Liver (tissue), 9 donors: ENCODE data around the gene SYNGR1. TPM values are rescaled to one million over a fixed set of nuclear protein-coding genes. Genes with fewer than 3 reads are reported as not detected.

ENCODE experiments used
- DNase-seq: peaks from one replicate; pipeline ENCODE4 v3.0.0-alpha.2; 2017; ENCODE audit warnings: low spot score
- H3K27ac ChIP-seq, 2 donors: one replicate each; pipeline ENCODE4 v1.7.0; 2013; ENCODE audit warnings: inconsistent platforms in 2 of 2, low read length in 2 of 2, control low read depth in 1 of 2, low read depth in 1 of 2, mild to moderate bottlenecking in 1 of 2
- H3K27me3 ChIP-seq, 4 donors: one replicate each; pipeline versions ENCODE4 v1.6.1 to v1.7.0; 2013; ENCODE audit warnings: low read length in 3 of 4, inconsistent platforms in 1 of 4, mild to moderate bottlenecking in 1 of 4, moderate library complexity in 1 of 4; ENCODE audit not compliant: control insufficient read depth in 4 of 4, insufficient read depth in 4 of 4
- H3K36me3 ChIP-seq, 4 donors: one replicate each; pipeline versions ENCODE4 v1.6.1 to v1.7.0; 2013; ENCODE audit warnings: low read length in 3 of 4, mild to moderate bottlenecking in 3 of 4, low read depth in 1 of 4, moderate library complexity in 1 of 4; ENCODE audit not compliant: control insufficient read depth in 4 of 4, insufficient read depth in 3 of 4
- H3K4me1 ChIP-seq, 4 donors: one replicate each; pipeline versions ENCODE4 v1.6.1 to v1.7.0; 2013; ENCODE audit warnings: low read length in 3 of 4, mild to moderate bottlenecking in 3 of 4, moderate library complexity in 1 of 4; ENCODE audit not compliant: control insufficient read depth in 4 of 4, insufficient read depth in 4 of 4
- H3K4me3 ChIP-seq, 3 donors: one replicate each; pipeline versions ENCODE4 v1.6.1 to v1.7.0; 2013; ENCODE audit warnings: low read length in 3 of 3, control low read depth in 1 of 3, low read depth in 1 of 3, mild to moderate bottlenecking in 1 of 3
- H3K9ac ChIP-seq, 2 donors: one replicate each; pipeline ENCODE4 v1.7.0; 2013; ENCODE audit warnings: low read length in 2 of 2, mild to moderate bottlenecking in 2 of 2, moderate library complexity in 2 of 2, control low read depth in 1 of 2, low read depth in 1 of 2
- H3K9me3 ChIP-seq, 4 donors: one replicate each; pipeline versions ENCODE4 v1.6.1 to v1.7.0; 2013; ENCODE audit warnings: low read length in 3 of 4; ENCODE audit not compliant: control insufficient read depth in 4 of 4
- ATF3 ChIP-seq: IDR thresholded peaks from 2 replicates; pipeline ENCODE4 v1.6.1; 2016; ENCODE audit warnings: antibody characterized with exemption
- EGR1 ChIP-seq, 2 donors: IDR thresholded peaks; 2 replicates each; pipeline ENCODE4 v1.6.1; 2016 to 2018; ENCODE audit warnings: antibody characterized with exemption in 2 of 2, low read depth in 2 of 2
- FOXA1 ChIP-seq: IDR thresholded peaks from 2 replicates; pipeline ENCODE4 v1.6.1; 2016; ENCODE audit warnings: antibody characterized with exemption
- FOXA2 ChIP-seq: IDR thresholded peaks from 2 replicates; pipeline ENCODE4 v1.6.1; 2016; ENCODE audit warnings: antibody characterized with exemption
- GABPA ChIP-seq, 2 donors: IDR thresholded peaks in 1 of 2; conservative IDR thresholded peaks in 1 of 2; 2 replicates each; pipeline ENCODE4 v1.6.1; 2016; ENCODE audit warnings: antibody characterized with exemption in 2 of 2, mild to moderate bottlenecking in 1 of 2, moderate library complexity in 1 of 2
- HNF4A ChIP-seq, 2 donors: conservative IDR thresholded peaks; 2 replicates each; pipeline ENCODE4 v1.6.1; 2016; ENCODE audit warnings: antibody characterized with exemption in 2 of 2, mild to moderate bottlenecking in 2 of 2
- HNF4G ChIP-seq: IDR thresholded peaks from 2 replicates; pipeline ENCODE4 v1.6.1; 2016; ENCODE audit warnings: antibody characterized with exemption
- JUND ChIP-seq, 2 donors: IDR thresholded peaks; 2 replicates each; pipeline ENCODE4 v1.6.1; 2016; ENCODE audit warnings: antibody characterized with exemption in 2 of 2
- NR2F2 ChIP-seq: IDR thresholded peaks from 2 replicates; pipeline ENCODE4 v1.6.1; 2016; ENCODE audit warnings: antibody characterized with exemption
- RAD21 ChIP-seq, 2 donors: IDR thresholded peaks; 2 replicates each; pipeline ENCODE4 v1.6.1; 2016; ENCODE audit warnings: antibody characterized with exemption in 2 of 2, mild to moderate bottlenecking in 2 of 2
- REST ChIP-seq: IDR thresholded peaks from 2 replicates; pipeline ENCODE4 v1.6.1; 2016; ENCODE audit warnings: antibody characterized with exemption, mild to moderate bottlenecking
- RXRA ChIP-seq, 2 donors: IDR thresholded peaks; 2 replicates each; pipeline ENCODE4 v1.6.1; 2017 to 2018; ENCODE audit warnings: antibody characterized with exemption in 2 of 2, mild to moderate bottlenecking in 1 of 2
- SP1 ChIP-seq: IDR thresholded peaks from 2 replicates; pipeline ENCODE4 v1.6.1; 2018; ENCODE audit warnings: antibody characterized with exemption, mild to moderate bottlenecking
- TAF1 ChIP-seq: conservative IDR thresholded peaks from 2 replicates; pipeline ENCODE4 v1.6.1; 2016; ENCODE audit warnings: antibody characterized with exemption, mild to moderate bottlenecking
- YY1 ChIP-seq: IDR thresholded peaks from 2 replicates; pipeline ENCODE4 v1.6.1; 2016; ENCODE audit warnings: antibody characterized with exemption, mild to moderate bottlenecking
- ZBTB33 ChIP-seq: IDR thresholded peaks from 2 replicates; pipeline ENCODE4 v1.6.1; 2016; ENCODE audit warnings: antibody characterized with exemption
- WGBS: extraction: QIAGEN DNeasy Blood & Tissue Kit; methylation state at CpG from one replicate; pipeline ENCODE4 v1.1.7; 2013; 5-methylcytosine and 5-hydroxymethylcytosine counted together
- polyA plus RNA-seq, 2 donors: library from polyadenylated mRNA; stranded (reverse) in 1 of 2; unstranded in 1 of 2; fragments of 200-250 nt in 1 of 2; fragments of >200 nt in 1 of 2; fragmentation: Nextera tagmentation in 1 of 2; extraction: Ambion mirVana in 1 of 2; gene quantifications; one replicate each; pipeline versions ENCODE4 v1.2.1 to v1.2.3, GENCODE V29; 2013 to 2015
- total RNA-seq, 2 donors: library from RNA; depleted of rRNA; stranded (reverse); fragments of >200 nt; gene quantifications; one replicate each; pipeline ENCODE4 v1.2.3, GENCODE V29; 2014
- TF ChIP-seq, protein P1 (sequence below): IDR thresholded peaks from 2 replicates; pipeline ENCODE4 v1.6.1; 2016; ENCODE audit warnings: antibody characterized with exemption
- donor health status: healthy.
- donor health status: healthy.
- donor health status: healthy.
- donor health status: healthy.
- donor health status: healthy.

The SYNGR1 gene
- total and polyA plus RNA-seq, 4 donors = 1.8 to 21.9 (median 5.2) TPM

DNA sequence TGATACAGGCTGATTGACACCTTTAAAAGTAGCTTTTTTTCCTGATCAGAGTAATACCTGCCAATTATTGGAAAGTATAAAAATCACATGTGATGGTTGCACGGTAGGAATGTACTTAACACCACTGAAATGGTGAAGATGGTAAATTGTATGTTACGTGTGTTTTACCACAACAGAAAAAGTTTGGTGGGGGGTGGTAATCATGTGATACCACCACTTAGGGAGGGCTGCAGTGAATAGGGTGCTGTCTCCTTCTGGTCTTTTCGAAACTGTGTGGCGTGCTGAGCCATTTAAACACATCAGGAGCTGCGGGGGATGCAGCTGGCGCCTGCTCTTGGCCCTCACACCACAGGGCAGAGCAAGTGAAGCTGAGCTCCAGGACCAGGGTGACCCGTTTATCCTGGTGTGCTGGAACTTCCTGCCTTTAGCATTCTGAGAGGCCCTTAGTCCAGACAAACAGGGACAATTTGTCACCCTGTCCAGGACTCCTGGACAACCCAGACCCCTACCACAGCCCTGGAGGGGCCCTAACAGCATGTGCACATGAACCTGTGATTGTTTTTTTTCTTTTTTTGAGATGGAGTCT is 2.6 kb downstream of the SYNGR1 start:
- Histone ChIP-seq H3K36me3 (no peaks in the 10 kb centered on the region), H3K4me1 (peaks cover 0 to 4% (median 0%) of the 10 kb centered on the region in 4 donors), H3K4me3 (no peak overlapping the region), H3K9me3 (no peaks in the 10 kb centered on the region), H3K9ac (no peak overlapping the region), H3K27me3 (no peaks in the 10 kb centered on the region), H3K27ac (no peak overlapping the region)
- no peak for DNase-seq
- TF ChIP-seq TAF1 (no peak), RAD21 (IDR thresholded peaks at IDR 0.05) (no peak), NR2F2 (no peak), FOXA2 (no peak), ATF3 (no peak), ZBTB33 (no peak), EGR1 (IDR thresholded peaks at IDR 0.05; ENCODE audit: low read depth in 2 of 2) (no peak), RXRA (IDR thresholded peaks at IDR 0.05) (no peak), REST (no peak), FOXA1 (no peak), JUND (IDR thresholded peaks at IDR 0.05) (no peak)
- 89% methylated on average over 7 of the region's 7 CpGs for WGBS

DNA sequence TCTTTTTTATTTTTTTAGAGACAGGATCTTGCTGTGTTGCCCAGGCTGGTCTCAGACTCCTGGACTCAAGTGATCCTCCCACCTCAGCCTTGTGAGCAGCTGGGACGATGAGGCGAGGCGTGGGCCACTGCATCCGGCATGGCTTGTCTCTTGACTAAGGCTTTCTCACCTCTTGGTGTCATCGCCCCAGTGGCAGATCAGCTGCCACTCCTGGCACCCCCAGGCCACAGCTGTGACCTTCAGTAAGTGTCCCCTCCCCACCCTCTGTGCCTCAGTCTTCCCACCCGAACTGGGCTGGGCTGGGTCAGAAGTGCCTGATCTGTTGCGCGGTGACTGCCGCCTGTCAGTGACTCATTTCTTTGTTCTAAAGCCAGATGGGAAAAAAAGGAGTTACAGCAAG is 3.6 kb downstream of the SYNGR1 start:
- no peak overlapping the region for H3K27ac ChIP-seq
- H3K36me3 ChIP-seq = no peaks in the 10 kb centered on the region
- WGBS = 89% methylated on average over 9 of the region's 9 CpGs
- H3K9me3 ChIP-seq = no peaks in the 10 kb centered on the region
- H3K27me3 ChIP-seq = no peaks in the 10 kb centered on the region
- peaks cover 0 to 4% (median 0%) of the 10 kb centered on the region in 4 donors for H3K4me1 ChIP-seq
- DNase-seq = no peak
- H3K9ac ChIP-seq = no peak overlapping the region
- no peak overlapping the region for H3K4me3 ChIP-seq
- no peak for TF ChIP-seq GABPA (IDR thresholded peaks at IDR 0.05 in 1 of 2, conservative IDR thresholded peaks at IDR 0.05 in 1 of 2)
- no peak for TF ChIP-seq ATF3
- TF ChIP-seq YY1 = no peak
- TF ChIP-seq, protein P1, sequence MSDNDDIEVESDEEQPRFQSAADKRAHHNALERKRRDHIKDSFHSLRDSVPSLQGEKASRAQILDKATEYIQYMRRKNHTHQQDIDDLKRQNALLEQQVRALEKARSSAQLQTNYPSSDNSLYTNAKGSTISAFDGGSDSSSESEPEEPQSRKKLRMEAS = no peak
- no peak for TF ChIP-seq RXRA (IDR thresholded peaks at IDR 0.05)
- no peak for TF ChIP-seq HNF4A (conservative IDR thresholded peaks at IDR 0.05)
- TF ChIP-seq JUND (IDR thresholded peaks at IDR 0.05) = no peak
- no peak for TF ChIP-seq ZBTB33
- TF ChIP-seq NR2F2 = no peak
- no peak for TF ChIP-seq EGR1 (IDR thresholded peaks at IDR 0.05; ENCODE audit: low read depth in 2 of 2)
- no peak for TF ChIP-seq TAF1
- TF ChIP-seq RAD21 (IDR thresholded peaks at IDR 0.05) = no peak
- TF ChIP-seq FOXA1 = no peak
- TF ChIP-seq REST = no peak
- TF ChIP-seq HNF4G = no peak
- no peak for TF ChIP-seq SP1
